OCI-LY1 (cell line): ENCODE data around the gene FA2H.
"Not testable (repeated sequence)": the region's sequence is repeated elsewhere in the genome, so short reads cannot be mapped to it uniquely, and the experiment has no call there.

Experiments used
- H2AFZ ChIP-seq: fragments of 200-600 bp; sonication (generic), shearing (Covaris generic); 2 replicates; pipeline ENCODE4 v1.6.0; 2014; ENCODE audit warnings: antibody characterized with exemption, mild to moderate bottlenecking, low read length
- H3F3A ChIP-seq: fragments of 200-600 bp; sonication (generic), shearing (Covaris generic); 2 replicates; pipeline ENCODE4 v1.6.0; 2014; ENCODE audit warnings: mild to moderate bottlenecking, antibody characterized with exemption, low read length, moderate library complexity; ENCODE audit not compliant: insufficient read depth
- H3K27ac ChIP-seq: fragments of 200-600 bp; sonication (generic); 2 replicates; pipeline ENCODE4 v1.5.1; 2014; ENCODE audit warnings: low read length, mixed run types, mild to moderate bottlenecking, low read depth; ENCODE audit not compliant: poor library complexity, severe bottlenecking
- H3K27me3 ChIP-seq: fragments of 200-600 bp; sonication (generic); 2 replicates; pipeline ENCODE4 v1.6.0; 2014; ENCODE audit warnings: antibody characterized with exemption, mild to moderate bottlenecking, low read length, moderate library complexity; ENCODE audit not compliant: insufficient read depth
- H3K36me3 ChIP-seq: fragments of 200-600 bp; sonication (generic); 2 replicates; pipeline ENCODE4 v1.6.1; 2014; ENCODE audit warnings: mild to moderate bottlenecking, antibody characterized with exemption, low read length, moderate library complexity, mixed read lengths; ENCODE audit not compliant: insufficient read depth
- H3K4me1 ChIP-seq: fragments of 200-600 bp; sonication (generic); 2 replicates; pipeline ENCODE4 v1.5.1; 2014; ENCODE audit warnings: mild to moderate bottlenecking, low read length, moderate library complexity; ENCODE audit not compliant: insufficient read depth, severe bottlenecking
- H3K4me2 ChIP-seq: fragments of 200-600 bp; sonication (generic), shearing (Covaris generic); 2 replicates; pipeline ENCODE4 v1.6.1; 2014; ENCODE audit warnings: low read length
- H3K4me3 ChIP-seq: fragments of 200-600 bp; sonication (generic); 2 replicates; pipeline ENCODE4 v1.5.1; 2014; ENCODE audit warnings: low read length, low read depth, mild to moderate bottlenecking, mixed read lengths; ENCODE audit not compliant: poor library complexity, severe bottlenecking
- H3K79me2 ChIP-seq: fragments of 200-600 bp; shearing (Covaris generic); 2 replicates; pipeline ENCODE4 v1.6.1; 2016; ENCODE audit warnings: mixed run types, low read length, mixed read lengths; ENCODE audit not compliant: insufficient read depth
- H3K9ac ChIP-seq: fragments of 200-600 bp; sonication (generic), shearing (Covaris generic); 2 replicates; pipeline ENCODE4 v1.6.1; 2014; ENCODE audit warnings: mild to moderate bottlenecking, low read length, mixed read lengths
- H3K9me2 ChIP-seq: fragments of 200-600 bp; sonication (generic), shearing (Covaris generic); 2 replicates; pipeline ENCODE4 v1.6.1; 2014; ENCODE audit warnings: low read depth, mild to moderate bottlenecking, low read length, mixed read lengths
- H3K9me3 ChIP-seq: fragments of 200-600 bp; shearing (Covaris generic); 2 replicates; pipeline ENCODE4 v1.6.1; 2014; ENCODE audit warnings: low read length, mixed read lengths
- H4K20me1 ChIP-seq: fragments of 200-600 bp; sonication (generic), shearing (Covaris generic); 2 replicates; pipeline ENCODE4 v1.6.0; 2016; ENCODE audit warnings: mild to moderate bottlenecking, low read length; ENCODE audit not compliant: insufficient read depth
- EZH2 ChIP-seq: fragments of 200-600 bp; sonication (generic), shearing (Covaris generic); IDR thresholded peaks from 2 replicates; pipeline ENCODE4 v1.8.0; 2017; ENCODE audit warnings: borderline replicate concordance, mixed run types, mild to moderate bottlenecking, antibody characterized with exemption, low read length, moderate library complexity, mixed read lengths
- TF ChIP-seq, protein P1 (sequence below): fragments of 200-600 bp; sonication (generic), shearing (Covaris generic); IDR thresholded peaks from 2 replicates; pipeline ENCODE4 v1.5.1; 2017; ENCODE audit warnings: mild to moderate bottlenecking, antibody characterized with exemption, low read length, moderate library complexity, mixed read lengths

FA2H gene

DNA sequence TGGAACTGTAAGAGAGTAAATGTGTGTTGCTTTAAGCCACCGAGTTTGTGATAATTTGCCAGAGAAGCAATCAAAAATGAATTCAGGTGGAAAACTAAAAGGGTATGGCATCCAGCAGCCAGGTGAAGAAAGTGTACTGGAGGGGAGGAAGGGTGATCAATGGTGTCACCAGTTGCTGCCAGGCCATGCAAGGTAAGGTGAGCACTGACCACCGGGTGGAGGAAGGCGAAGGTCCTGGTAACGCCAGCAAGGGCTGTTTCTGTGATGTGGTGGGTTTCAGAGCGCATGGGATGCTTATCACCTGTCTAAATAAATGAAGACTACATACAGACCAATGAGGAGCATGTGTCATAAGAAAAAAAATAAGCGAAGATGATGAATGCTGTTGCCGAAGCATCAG, 6.9 kb downstream of the FA2H start:
- H3K27ac ChIP-seq = no peak overlapping the region
- no peaks in the 10 kb centered on the region for H3K9me3 ChIP-seq
- no peaks in the 10 kb centered on the region for H4K20me1 ChIP-seq
- no peak overlapping the region for H2AFZ ChIP-seq
- H3K79me2 ChIP-seq = no peaks in the 10 kb centered on the region
- peaks cover 13% of the 10 kb centered on the region for H3K27me3 ChIP-seq
- no peaks in the 10 kb centered on the region for H3K4me1 ChIP-seq
- H3K36me3 ChIP-seq = no peaks in the 10 kb centered on the region
- H3K9me2 ChIP-seq = no peaks in the 10 kb centered on the region
- no peak overlapping the region for H3K4me3 ChIP-seq
- no peak overlapping the region for H3K4me2 ChIP-seq
- H3K9ac ChIP-seq = no peak overlapping the region
- H3F3A ChIP-seq = no peaks in the 10 kb centered on the region
- no peak for TF ChIP-seq EZH2
- TF ChIP-seq, protein P1, sequence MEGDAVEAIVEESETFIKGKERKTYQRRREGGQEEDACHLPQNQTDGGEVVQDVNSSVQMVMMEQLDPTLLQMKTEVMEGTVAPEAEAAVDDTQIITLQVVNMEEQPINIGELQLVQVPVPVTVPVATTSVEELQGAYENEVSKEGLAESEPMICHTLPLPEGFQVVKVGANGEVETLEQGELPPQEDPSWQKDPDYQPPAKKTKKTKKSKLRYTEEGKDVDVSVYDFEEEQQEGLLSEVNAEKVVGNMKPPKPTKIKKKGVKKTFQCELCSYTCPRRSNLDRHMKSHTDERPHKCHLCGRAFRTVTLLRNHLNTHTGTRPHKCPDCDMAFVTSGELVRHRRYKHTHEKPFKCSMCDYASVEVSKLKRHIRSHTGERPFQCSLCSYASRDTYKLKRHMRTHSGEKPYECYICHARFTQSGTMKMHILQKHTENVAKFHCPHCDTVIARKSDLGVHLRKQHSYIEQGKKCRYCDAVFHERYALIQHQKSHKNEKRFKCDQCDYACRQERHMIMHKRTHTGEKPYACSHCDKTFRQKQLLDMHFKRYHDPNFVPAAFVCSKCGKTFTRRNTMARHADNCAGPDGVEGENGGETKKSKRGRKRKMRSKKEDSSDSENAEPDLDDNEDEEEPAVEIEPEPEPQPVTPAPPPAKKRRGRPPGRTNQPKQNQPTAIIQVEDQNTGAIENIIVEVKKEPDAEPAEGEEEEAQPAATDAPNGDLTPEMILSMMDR = no peak

DNA sequence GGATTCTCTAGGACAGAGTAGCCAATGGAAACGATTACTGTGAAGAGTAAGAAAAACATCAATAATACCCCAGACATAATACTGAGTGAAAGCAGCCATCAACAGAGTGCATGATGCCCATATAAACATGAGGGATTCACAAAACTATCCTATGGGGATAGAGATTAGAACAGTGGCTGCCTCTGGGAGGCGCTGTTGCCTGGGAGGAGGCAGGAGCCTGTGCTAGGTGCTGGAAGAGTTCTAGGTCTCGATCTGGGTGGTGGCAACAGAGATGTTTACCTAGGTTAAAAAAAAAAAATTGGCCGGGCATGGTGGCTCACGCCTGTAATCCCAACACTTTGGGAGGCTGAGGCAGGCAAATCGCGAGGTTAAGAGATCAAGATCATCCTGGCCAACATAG, 7.9 kb downstream of the FA2H start:
- Histone ChIP-seq H3K79me2 (no peaks in the 10 kb centered on the region), H3K4me2 (no peak overlapping the region), H3K4me1 (no peaks in the 10 kb centered on the region), H3K9me3 (no peaks in the 10 kb centered on the region), H3K27me3 (peaks cover 3% of the 10 kb centered on the region), H4K20me1 (no peaks in the 10 kb centered on the region), H3K27ac (no peak overlapping the region), H3K9ac (no peak overlapping the region), H2AFZ (no peak overlapping the region), H3F3A (no peaks in the 10 kb centered on the region), H3K36me3 (no peaks in the 10 kb centered on the region), H3K9me2 (no peaks in the 10 kb centered on the region), H3K4me3 (no peak overlapping the region)
- TF ChIP-seq, protein P1 = peak; percentile 32; the same call in 1 of the 2 replicates
- no peak for TF ChIP-seq EZH2

DNA sequence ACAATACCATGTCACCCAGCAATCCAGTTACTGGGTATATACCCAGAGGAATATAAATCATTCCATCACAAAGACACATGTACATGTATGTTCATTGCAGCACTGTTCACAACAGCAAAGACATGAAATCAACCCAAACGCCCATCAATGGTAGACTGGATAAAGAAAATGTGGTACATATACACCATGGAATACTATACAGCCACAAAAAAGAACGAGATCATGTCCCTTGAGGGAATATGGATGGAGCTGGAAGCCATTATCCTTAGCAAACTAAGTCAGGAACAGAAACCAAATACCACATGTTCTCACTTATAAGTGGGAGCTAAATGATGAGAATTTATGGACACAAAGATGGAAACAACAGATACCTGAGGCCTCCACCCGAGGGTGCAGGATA, 10.4 kb downstream of the FA2H start:
- H3K27ac ChIP-seq, H3K9ac ChIP-seq, H3F3A ChIP-seq, H3K36me3 ChIP-seq, H3K4me3 ChIP-seq, H3K79me2 ChIP-seq, H3K27me3 ChIP-seq, H3K4me2 ChIP-seq, H4K20me1 ChIP-seq, H3K9me3 ChIP-seq, H3K9me2 ChIP-seq, H3K4me1 ChIP-seq, H2AFZ ChIP-seq: not testable (repeated sequence)

DNA sequence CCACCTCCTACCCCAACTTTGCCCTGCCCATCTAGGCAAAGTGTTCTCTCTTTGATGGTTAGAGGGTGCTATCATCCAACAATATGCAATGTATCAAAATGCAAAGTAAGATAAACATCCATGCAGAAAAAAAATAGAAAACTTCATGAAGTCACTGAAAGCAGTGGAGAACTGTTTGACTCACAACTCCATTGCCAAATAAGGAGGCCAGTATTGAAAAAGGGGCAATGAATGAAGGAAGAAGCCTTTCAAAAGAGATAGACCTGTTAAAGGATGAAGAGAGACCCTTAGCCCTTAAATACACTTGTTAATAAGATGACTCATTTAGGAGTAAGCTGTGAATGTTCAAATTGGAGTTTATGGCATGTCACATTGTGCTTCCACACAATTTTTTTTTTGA, 13.0 kb downstream of the FA2H start:
- Histone ChIP-seq H3K4me1 (no peaks in the 10 kb centered on the region), H3K9me2 (no peaks in the 10 kb centered on the region), H3K36me3 (no peaks in the 10 kb centered on the region), H2AFZ (no peak overlapping the region), H3F3A (no peaks in the 10 kb centered on the region), H4K20me1 (no peaks in the 10 kb centered on the region), H3K27ac (no peak overlapping the region), H3K79me2 (no peaks in the 10 kb centered on the region), H3K9me3 (no peaks in the 10 kb centered on the region), H3K4me2 (no peak overlapping the region), H3K9ac (no peak overlapping the region), H3K27me3 (no peaks in the 10 kb centered on the region), H3K4me3 (no peak overlapping the region)
- TF ChIP-seq EZH2 = no peak
- TF ChIP-seq, protein P1 = no peak
